ENCODE data around the gene LHFPL4. TPM values are rescaled to one million over a fixed set of nuclear protein-coding genes. Genes with fewer than 3 reads are reported as not detected.
"Not testable (repeated sequence)": the region's sequence is repeated elsewhere in the genome, so short reads cannot be mapped to it uniquely, and the experiment has no call there.

LHFPL4 gene
- total and polyA plus RNA-seq, 2 of the 13 experiments (the other 11 are each of a cell fraction or from before 2014, with no cell fraction given), result 0.02 to 0.03 TPM

DNA sequence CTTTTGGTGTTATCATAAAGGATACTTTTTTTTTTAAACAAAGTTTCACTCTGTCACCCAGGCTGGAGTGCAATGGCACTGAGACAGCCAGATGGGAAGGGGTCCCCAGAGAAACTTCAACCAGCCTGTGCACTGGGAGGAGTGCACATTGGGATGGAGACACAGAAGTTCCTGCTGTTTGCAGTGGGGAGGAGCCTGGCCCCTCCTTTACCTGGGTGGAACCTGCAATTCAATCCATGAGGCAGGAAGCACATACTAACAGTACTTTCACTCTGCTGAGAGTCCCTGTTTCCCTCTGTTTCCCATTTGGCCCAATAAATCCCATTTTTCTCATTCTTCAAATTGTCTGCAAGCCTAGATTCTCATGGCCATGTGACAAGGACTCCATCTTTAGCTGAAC is 42.3 kb upstream of the LHFPL4 start:
- in situ Hi-C loops (cut with HindIII; ENCODE audit: extremely low pct_ligation_motif_present, low pct_unique_long_range_greater_than_20kb) (no loop called here), intact Hi-C loops (cut with micrococcal nuclease; ENCODE audit: unreplicated experiment) (no loop called here)
- ATAC-seq (no peak), DNase-seq (ENCODE audit: low spot score) (no peak), FAIRE-seq (no peak)
- H3K4me1 ChIP-seq (ENCODE audit: insufficient read depth, low read length), result no peaks in the 10 kb centered on the region
- peaks cover 7% of the 10 kb centered on the region for H3K9me3 ChIP-seq (ENCODE audit: low read length)
- CTCF ChIA-PET (ENCODE audit: low intra/inter-chr PET ratio, low total read pairs), result no interaction called here
- H4K20me1 ChIP-seq (ENCODE audit: insufficient read depth, low read length), result no peaks in the 10 kb centered on the region
- H3K27me3 ChIP-seq (ENCODE audit: control insufficient read depth in 1 of 2, insufficient read depth in 2 of 2, low read length in 2 of 2), result no peaks in the 10 kb centered on the region
- no peak overlapping the region for H3K27ac ChIP-seq (ENCODE audit: extremely low read length, insufficient read depth, low read length)
- no peaks in the 10 kb centered on the region for H3K36me3 ChIP-seq (replicated peaks in 1 of 2; ENCODE audit: control insufficient read depth in 1 of 2, insufficient read depth in 2 of 2, low read length in 2 of 2)
- H3K9ac ChIP-seq (ENCODE audit: insufficient read depth, low read depth, low read length), result no peak overlapping the region
- TF ChIP-seq, protein P1, sequence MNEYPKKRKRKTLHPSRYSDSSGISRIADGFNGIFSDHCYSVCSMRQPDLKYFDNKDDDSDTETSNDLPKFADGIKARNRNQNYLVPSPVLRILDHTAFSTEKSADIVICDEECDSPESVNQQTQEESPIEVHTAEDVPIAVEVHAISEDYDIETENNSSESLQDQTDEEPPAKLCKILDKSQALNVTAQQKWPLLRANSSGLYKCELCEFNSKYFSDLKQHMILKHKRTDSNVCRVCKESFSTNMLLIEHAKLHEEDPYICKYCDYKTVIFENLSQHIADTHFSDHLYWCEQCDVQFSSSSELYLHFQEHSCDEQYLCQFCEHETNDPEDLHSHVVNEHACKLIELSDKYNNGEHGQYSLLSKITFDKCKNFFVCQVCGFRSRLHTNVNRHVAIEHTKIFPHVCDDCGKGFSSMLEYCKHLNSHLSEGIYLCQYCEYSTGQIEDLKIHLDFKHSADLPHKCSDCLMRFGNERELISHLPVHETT (CRISPR knock-in tag; conservative IDR thresholded peaks at IDR 0.05), result no peak
- TF ChIP-seq ZNF44 (CRISPR knock-in tag; IDR thresholded peaks at IDR 0.05), result no peak
- no peak overlapping the region for H2AFZ ChIP-seq (ENCODE audit: low read length)
- no peak overlapping the region for H3K4me2 ChIP-seq (ENCODE audit: low read depth, low read length)
- H3K79me2 ChIP-seq (ENCODE audit: insufficient read depth, low read length), result no peaks in the 10 kb centered on the region
- POLR2A ChIA-PET, result no interaction called here
- BruUV-seq (replicated peaks), result no TSS peak
- H3K4me3 ChIP-seq (replicated peaks in 1 of 3; ENCODE audit: insufficient read depth in 1 of 3, low read depth in 2 of 3, low read length in 3 of 3), result no peak overlapping the region

DNA sequence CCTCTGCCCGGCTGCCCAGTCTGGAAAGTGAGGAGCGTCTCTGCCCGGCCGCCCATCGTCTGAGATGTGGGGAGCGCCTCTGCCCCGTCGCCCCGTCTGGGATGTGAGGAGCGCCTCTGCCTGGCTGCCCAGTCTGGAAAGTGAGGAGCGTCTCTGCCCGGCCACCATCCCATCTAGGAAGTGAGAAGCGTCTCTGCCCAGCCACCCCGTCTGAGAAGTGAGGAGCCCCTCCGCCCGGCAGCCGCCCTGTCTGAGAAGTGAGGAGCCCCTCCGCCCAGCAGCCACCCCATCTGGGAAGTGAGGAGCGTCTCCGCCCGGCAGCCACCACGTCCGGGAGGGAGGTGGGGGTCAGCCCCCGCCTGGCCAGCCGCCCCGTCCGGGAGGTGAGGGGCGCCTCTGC is 38.2 kb upstream of the LHFPL4 start:
- H3K27me3 ChIP-seq (ENCODE audit: control insufficient read depth in 1 of 2, insufficient read depth in 2 of 2, low read length in 2 of 2); intact Hi-C loops (cut with micrococcal nuclease; ENCODE audit: unreplicated experiment); H3K4me1 ChIP-seq (ENCODE audit: insufficient read depth, low read length); DNase-seq (ENCODE audit: low spot score); ATAC-seq; H3K4me3 ChIP-seq (replicated peaks in 1 of 3; ENCODE audit: insufficient read depth in 1 of 3, low read depth in 2 of 3, low read length in 3 of 3); H3K9me3 ChIP-seq (ENCODE audit: low read length); FAIRE-seq; H3K4me2 ChIP-seq (ENCODE audit: low read depth, low read length); H3K27ac ChIP-seq (ENCODE audit: extremely low read length, insufficient read depth, low read length); H2AFZ ChIP-seq (ENCODE audit: low read length); H3K79me2 ChIP-seq (ENCODE audit: insufficient read depth, low read length); CTCF ChIA-PET (ENCODE audit: low intra/inter-chr PET ratio, low total read pairs); POLR2A ChIA-PET; H3K9ac ChIP-seq (ENCODE audit: insufficient read depth, low read depth, low read length); H3K36me3 ChIP-seq (replicated peaks in 1 of 2; ENCODE audit: control insufficient read depth in 1 of 2, insufficient read depth in 2 of 2, low read length in 2 of 2); in situ Hi-C loops (cut with HindIII; ENCODE audit: extremely low pct_ligation_motif_present, low pct_unique_long_range_greater_than_20kb); BruUV-seq (replicated peaks); H4K20me1 ChIP-seq (ENCODE audit: insufficient read depth, low read length): not testable (repeated sequence)
- no CpG with 5 or more reads among the region's 28 CpGs for WGBS (ENCODE audit: low lambda C conversion rate)

Measured in HepG2 (cell line).